A549 (cell line): Measurements from ENCODE around the gene MAP3K4. TPM values are rescaled to one million over a fixed set of nuclear protein-coding genes. Genes with fewer than 3 reads are reported as not detected.

Source experiments
- ATAC-seq, 2 experiments: fragments of 200-7000 bp in 1 of 2; fragments of >200 bp in 1 of 2; cut with Nextera tagmentation in 1 of 2; cut with Tn5 transposase in 1 of 2; 3 replicates each; pipeline versions ENCODE4 v1.8.0 to v1.9.1; 2018 to 2020; ENCODE audit warnings: mild to moderate bottlenecking in 1 of 2, moderate library complexity in 1 of 2
- CTCF ChIA-PET: fragments of 300-600 bp; sonication (Branson Sonifier 250); formaldehyde crosslinking; extraction: SDS; loops from one replicate; lab custom pipeline; 2021; ENCODE audit warnings: antibody characterized with exemption, inconsistent platforms; lab: Yijun Ruan, JAX
- POLR2A ChIA-PET: fragments of 350-600 bp; formaldehyde crosslinking; extraction: SDS; loops from one replicate; lab custom pipeline; 2021; ENCODE audit warnings: antibody characterized with exemption, inconsistent platforms; lab: Yijun Ruan, JAX
- DNase-seq, 2 experiments: peaks; one replicate each; pipeline versions ENCODE4 v3.0.0 to v3.0.0-alpha.2; 2011 to 2016; ENCODE audit warnings: low read depth in 1 of 2, low spot score in 1 of 2
- FAIRE-seq: peaks from 2 replicates; lab custom pipeline; 2011; peaks lifted over from hg19 to GRCh38; lab: Jason Lieb, UNC
- H3K27ac ChIP-seq, 2 experiments: fragments of >200 bp; sonication (Bioruptor Twin); formaldehyde crosslinking; 3 replicates each; pipeline ENCODE4 v1.5.1; 2016 to 2017
- H3K4me1 ChIP-seq: fragments of >200 bp; sonication (Bioruptor Twin); formaldehyde crosslinking; 3 replicates; pipeline ENCODE4 v1.6.1; 2016
- H3K4me2 ChIP-seq: fragments of >200 bp; sonication (Bioruptor Twin); formaldehyde crosslinking; 3 replicates; pipeline ENCODE4 v1.6.1; 2016
- H3K4me3 ChIP-seq: fragments of >200 bp; sonication (Bioruptor Twin); formaldehyde crosslinking; 3 replicates; pipeline ENCODE4 v1.5.1; 2016
- H3K9me3 ChIP-seq: fragments of >200 bp; sonication (Bioruptor Twin); formaldehyde crosslinking; 3 replicates; pipeline ENCODE4 v1.6.1; 2016
- ATOH8 ChIP-seq: fragments of 250-450 bp; sonication (Bioruptor Pico); IDR thresholded peaks from 2 replicates; pipeline ENCODE4 v1.5.0; 2020; ENCODE audit warnings: low read depth, mild to moderate bottlenecking, moderate library complexity
- BHLHE40 ChIP-seq: IDR thresholded peaks from 2 replicates; pipeline ENCODE4 v1.6.1; 2012; ENCODE audit warnings: low read depth, low read length, inconsistent platforms
- CEBPB ChIP-seq, 2 experiments: fragments of >200 bp in 1 of 2; sonication (Bioruptor Twin) in 1 of 2; formaldehyde crosslinking in 1 of 2; IDR thresholded peaks; 2 replicates each; pipeline ENCODE4 v1.6.1; 2012 to 2016
- CHD4 ChIP-seq: fragments of 200-600 bp; sonication (generic); IDR thresholded peaks from 2 replicates; pipeline ENCODE4 v1.6.1; 2016; ENCODE audit warnings: antibody characterized with exemption, mild to moderate bottlenecking, borderline replicate concordance
- CTCF ChIP-seq: fragments of >200 bp; sonication (Bioruptor Twin); formaldehyde crosslinking; IDR thresholded peaks from 3 replicates; pipeline ENCODE4 v1.5.1; 2016
- E2F6 ChIP-seq: IDR thresholded peaks from 2 replicates; pipeline ENCODE4 v1.6.1; 2012; ENCODE audit warnings: low read depth, borderline replicate concordance
- EP300 ChIP-seq, 2 experiments: fragments of >200 bp; sonication (Bioruptor Twin); formaldehyde crosslinking; IDR thresholded peaks; 2 replicates in 1 of 2; 3 replicates in 1 of 2; pipeline ENCODE4 v1.6.1; 2016 to 2017
- FOSL2 ChIP-seq, 2 experiments: fragments of 450-650 bp in 1 of 2; fragments of >200 bp in 1 of 2; sonication (Bioruptor Twin) in 1 of 2; formaldehyde crosslinking; IDR thresholded peaks; 2 replicates each; pipeline versions ENCODE4 v1.5.0 to v1.6.1; 2016 to 2020; ENCODE audit warnings: mild to moderate bottlenecking in 1 of 2, moderate library complexity in 1 of 2
- FOXS1 ChIP-seq: fragments of 250-450 bp; sonication (Bioruptor Pico); IDR thresholded peaks from 2 replicates; pipeline ENCODE4 v1.5.0; 2020; ENCODE audit warnings: mild to moderate bottlenecking, moderate library complexity
- GATA3 ChIP-seq: IDR thresholded peaks from 2 replicates; pipeline ENCODE4 v1.6.1; 2012; ENCODE audit warnings: borderline replicate concordance
- HDAC2 ChIP-seq: fragments of 200-600 bp; sonication (generic); IDR thresholded peaks from 2 replicates; pipeline ENCODE4 v1.6.1; 2016
- HEYL ChIP-seq: fragments of 250-450 bp; sonication (Bioruptor Pico); IDR thresholded peaks from 2 replicates; pipeline ENCODE4 v1.8.0; 2021; ENCODE audit warnings: mild to moderate bottlenecking, moderate library complexity
- HMGXB4 ChIP-seq: fragments of 250-450 bp; sonication (Bioruptor Pico); IDR thresholded peaks from 2 replicates; pipeline ENCODE4 v1.5.0; 2021; ENCODE audit warnings: mild to moderate bottlenecking, moderate library complexity, borderline replicate concordance
- JUNB ChIP-seq: fragments of >200 bp; sonication (Bioruptor Twin); formaldehyde crosslinking; IDR thresholded peaks from 2 replicates; pipeline ENCODE4 v1.6.1; 2016
- NFE2L2 ChIP-seq: fragments of 150-350 bp; conservative IDR thresholded peaks from 2 replicates; pipeline ENCODE4 v1.6.1; 2014; ENCODE audit warnings: low read length
- PBX3 ChIP-seq: IDR thresholded peaks from 2 replicates; pipeline ENCODE4 v1.6.1; 2012
- PHF8 ChIP-seq: fragments of 200-600 bp; sonication (generic); IDR thresholded peaks from 2 replicates; pipeline ENCODE4 v1.6.1; 2016; ENCODE audit warnings: low read depth, mild to moderate bottlenecking, antibody characterized with exemption, moderate library complexity, borderline replicate concordance
- POLR2AphosphoS2 ChIP-seq: conservative IDR thresholded peaks from 2 replicates; pipeline ENCODE4 v1.6.1; 2012; ENCODE audit warnings: low read length, improper control_type of control experiment, inconsistent platforms
- RAD21 ChIP-seq, 2 experiments: fragments of >200 bp in 1 of 2; sonication (Bioruptor Twin) in 1 of 2; formaldehyde crosslinking in 1 of 2; IDR thresholded peaks in 1 of 2; conservative IDR thresholded peaks in 1 of 2; 2 replicates in 1 of 2; 3 replicates in 1 of 2; pipeline ENCODE4 v1.6.1; 2012 to 2018; ENCODE audit warnings: inconsistent platforms in 1 of 2
- RCOR1 ChIP-seq: fragments of 150-350 bp; IDR thresholded peaks from 2 replicates; pipeline ENCODE4 v1.6.1; 2014; ENCODE audit warnings: antibody characterized with exemption, low read length, low read depth
- SMC3 ChIP-seq: fragments of >200 bp; sonication (Bioruptor Twin); formaldehyde crosslinking; IDR thresholded peaks from 3 replicates; pipeline ENCODE4 v1.6.1; 2018; ENCODE audit warnings: inconsistent platforms
- ZC3H11A ChIP-seq: fragments of 450-650 bp; IDR thresholded peaks from 2 replicates; pipeline ENCODE4 v1.6.1; 2014; ENCODE audit warnings: antibody characterized with exemption, mild to moderate bottlenecking
- WGBS: methylation state at CpG from one replicate; pipeline ENCODE4 v1.1.6; 2017; ENCODE audit errors: missing lambda C conversion rate; 5-methylcytosine and 5-hydroxymethylcytosine counted together
- polyA plus RNA-seq, 4 experiments: library from polyadenylated mRNA; depleted of rRNA in 3 of 4; stranded (reverse); fragments of >200 nt; fragmentation: RNase III in 1 of 4; extraction: RNeasy Plus Mini Kit Qiagen cat#74134 plus additional on column Dnase treatment in 1 of 4; gene quantifications; 2 replicates in 3 of 4; 3 replicates in 1 of 4; pipeline ENCODE4 v1.2.3, GENCODE V29; 2011 to 2017

Gene MAP3K4
- polyA plus RNA-seq, 2 of the 4 experiments (the other 2 are of a cell fraction): 7.3 to 13.4 TPM

GRCh38 chr6:161107779-161108730 is 116.5 kb downstream of the MAP3K4 start:
- CTCF ChIA-PET: interaction anchor here (0.9 kb wide), 1 partner anchor 263 kb away, joined by 3 read pairs; no protein-coding TSS in a partner anchor
- FAIRE-seq (no peak), ATAC-seq (no peak), DNase-seq (no peak)
- H3K27ac ChIP-seq: no peak overlapping the region
- no peaks in the 10 kb centered on the region for H3K9me3 ChIP-seq
- no peak overlapping the region for H3K4me2 ChIP-seq
- no peaks in the 10 kb centered on the region for H3K4me1 ChIP-seq
- POLR2A ChIA-PET: no interaction called here
- no peak for TF ChIP-seq POLR2AphosphoS2
- TF ChIP-seq CHD4: no peak
- no peak overlapping the region for H3K4me3 ChIP-seq
- 93% methylated on average over 23 of the region's 23 CpGs for WGBS

GRCh38 chr6:161108916-161109315 is 117.3 kb downstream of the MAP3K4 start:
- CTCF ChIA-PET: no interaction called here
- 91% methylated on average over 5 of the region's 5 CpGs for WGBS
- no peak for FAIRE-seq
- ATAC-seq: no peak
- DNase-seq: no peak
- H3K9me3 ChIP-seq: no peaks in the 10 kb centered on the region
- no peak overlapping the region for H3K4me2 ChIP-seq
- POLR2A ChIA-PET: no interaction called here
- H3K27ac ChIP-seq: no peak overlapping the region
- H3K4me1 ChIP-seq: no peaks in the 10 kb centered on the region
- TF ChIP-seq CEBPB (IDR thresholded peaks at IDR 0.05): no peak
- no peak for TF ChIP-seq NFE2L2
- TF ChIP-seq E2F6: no peak
- TF ChIP-seq JUNB: no peak
- TF ChIP-seq ZC3H11A: no peak
- TF ChIP-seq FOSL2 (IDR thresholded peaks at IDR 0.05): no peak
- TF ChIP-seq FOSL2 (CRISPR knock-in tag; IDR thresholded peaks at IDR 0.05): no peak
- TF ChIP-seq HEYL (CRISPR knock-in tag): no peak
- no peak for TF ChIP-seq FOXS1 (CRISPR knock-in tag)
- no peak for TF ChIP-seq PBX3
- no peak for TF ChIP-seq PHF8
- no peak overlapping the region for H3K4me3 ChIP-seq

GRCh38 chr6:161109366-161109765 is 117.8 kb downstream of the MAP3K4 start:
- Histone ChIP-seq H3K9me3 (no peaks in the 10 kb centered on the region), H3K27ac (no peak overlapping the region), H3K4me1 (no peaks in the 10 kb centered on the region), H3K4me3 (no peak overlapping the region), H3K4me2 (no peak overlapping the region)
- 80% methylated on average over 4 of the region's 4 CpGs for WGBS
- no peak for FAIRE-seq
- ChIA-PET CTCF (no interaction called here), POLR2A (no interaction called here)
- TF ChIP-seq ZC3H11A: no peak
- no peak for DNase-seq
- ATAC-seq: no peak

- 94% methylated on average over 14 of the region's 14 CpGs for WGBS
- no peaks in the 10 kb centered on the region for H3K4me1 ChIP-seq
- ChIA-PET CTCF (no interaction called here), POLR2A (no interaction called here)
- no peak for DNase-seq
- H3K4me2 ChIP-seq: no peak overlapping the region
- no peak for FAIRE-seq
- ATAC-seq: no peak
- no peak overlapping the region for H3K4me3 ChIP-seq
- H3K27ac ChIP-seq: no peak overlapping the region
- no peaks in the 10 kb centered on the region for H3K9me3 ChIP-seq
- TF ChIP-seq GATA3 (no peak), SMC3 (no peak), EP300 (IDR thresholded peaks at IDR 0.05) (no peak), CTCF (no peak), RAD21 (conservative IDR thresholded peaks at IDR 0.05 in 1 of 2, IDR thresholded peaks at IDR 0.05 in 1 of 2) (no peak), HMGXB4 (CRISPR knock-in tag) (no peak), BHLHE40 (no peak), RCOR1 (no peak), ATOH8 (CRISPR knock-in tag) (no peak), HDAC2 (no peak)
Measured at GRCh38 chr6:161110028-161110779, 118.6 kb downstream of the MAP3K4 start.
